ENCODE measurements around the gene AGAP6.
"Not testable (repeated sequence)": the region's sequence is repeated elsewhere in the genome, so short reads cannot be mapped to it uniquely, and the experiment has no call there.

DNA sequence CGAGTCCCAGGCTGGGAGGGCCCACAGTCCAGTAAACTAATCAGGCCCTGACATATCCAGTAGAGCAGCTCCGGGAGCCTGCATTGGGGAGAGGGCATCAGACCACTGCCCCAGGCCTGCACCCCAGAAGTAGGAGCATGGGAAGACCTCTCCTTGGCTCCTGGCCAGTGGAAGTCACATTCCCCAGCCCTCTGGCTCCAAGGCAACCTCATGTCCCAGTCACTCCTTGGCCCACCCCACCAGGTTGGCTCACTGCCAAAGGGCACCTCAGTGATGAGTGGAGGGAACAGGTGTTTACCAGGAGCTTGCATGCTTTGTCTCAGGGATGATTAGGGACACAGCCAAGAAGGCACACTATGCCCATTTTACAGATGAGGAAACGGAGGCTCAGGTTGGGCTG is 31.1 kb downstream of the AGAP6 start:
- TF ChIP-seq POLR2A (IDR thresholded peaks at IDR 0.05; ENCODE audit: extremely low read depth, insufficient read length); MYC (IDR thresholded peaks at IDR 0.05; ENCODE audit: low read depth, low read length): not testable (repeated sequence)
- TF ChIP-seq, protein P1, sequence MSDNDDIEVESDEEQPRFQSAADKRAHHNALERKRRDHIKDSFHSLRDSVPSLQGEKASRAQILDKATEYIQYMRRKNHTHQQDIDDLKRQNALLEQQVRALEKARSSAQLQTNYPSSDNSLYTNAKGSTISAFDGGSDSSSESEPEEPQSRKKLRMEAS (IDR thresholded peaks at IDR 0.05; ENCODE audit: low read depth, low read length): not testable (repeated sequence)
- TF ChIP-seq, protein P2, sequence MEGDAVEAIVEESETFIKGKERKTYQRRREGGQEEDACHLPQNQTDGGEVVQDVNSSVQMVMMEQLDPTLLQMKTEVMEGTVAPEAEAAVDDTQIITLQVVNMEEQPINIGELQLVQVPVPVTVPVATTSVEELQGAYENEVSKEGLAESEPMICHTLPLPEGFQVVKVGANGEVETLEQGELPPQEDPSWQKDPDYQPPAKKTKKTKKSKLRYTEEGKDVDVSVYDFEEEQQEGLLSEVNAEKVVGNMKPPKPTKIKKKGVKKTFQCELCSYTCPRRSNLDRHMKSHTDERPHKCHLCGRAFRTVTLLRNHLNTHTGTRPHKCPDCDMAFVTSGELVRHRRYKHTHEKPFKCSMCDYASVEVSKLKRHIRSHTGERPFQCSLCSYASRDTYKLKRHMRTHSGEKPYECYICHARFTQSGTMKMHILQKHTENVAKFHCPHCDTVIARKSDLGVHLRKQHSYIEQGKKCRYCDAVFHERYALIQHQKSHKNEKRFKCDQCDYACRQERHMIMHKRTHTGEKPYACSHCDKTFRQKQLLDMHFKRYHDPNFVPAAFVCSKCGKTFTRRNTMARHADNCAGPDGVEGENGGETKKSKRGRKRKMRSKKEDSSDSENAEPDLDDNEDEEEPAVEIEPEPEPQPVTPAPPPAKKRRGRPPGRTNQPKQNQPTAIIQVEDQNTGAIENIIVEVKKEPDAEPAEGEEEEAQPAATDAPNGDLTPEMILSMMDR (IDR thresholded peaks at IDR 0.05; ENCODE audit: low read depth, low read length): not testable (repeated sequence)

All from NB4 (cell line).